ENCODE data around the gene KCNE3. TPM values are rescaled to one million over a fixed set of nuclear protein-coding genes. Genes with fewer than 3 reads are reported as not detected.

The KCNE3 gene
- total RNA-seq, 2 experiments from 2014 or later, result 0.19 to 0.23 TPM

DNA sequence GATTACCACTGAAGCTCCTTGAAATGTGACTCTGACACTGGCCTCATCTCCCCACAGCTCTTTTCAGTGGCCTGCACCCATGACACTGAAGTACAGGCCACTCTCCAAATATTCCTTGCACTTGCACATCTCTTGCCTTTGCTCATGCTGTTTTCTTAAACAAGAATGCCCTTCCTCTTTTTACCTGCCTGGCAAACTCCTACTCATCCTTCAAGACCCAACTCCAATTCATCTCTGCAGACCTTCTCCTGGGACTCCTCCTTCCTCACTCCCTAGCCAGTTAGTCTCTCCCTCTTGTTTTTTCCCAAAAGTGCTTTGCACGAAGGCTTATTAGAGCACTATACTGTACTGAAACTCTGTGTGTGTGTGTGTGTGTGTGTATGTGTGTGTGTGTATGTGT lies 2.6 kb downstream of the KCNE3 start:
- DNase-seq (no peak), ATAC-seq (ENCODE audit: low read depth) (no peak)
- Mint-ChIP-seq H3K36me3 (no peaks in the 10 kb centered on the region), H3K9me3 (no peaks in the 10 kb centered on the region), H3K27me3 (peaks cover 36% of the 10 kb centered on the region), H3K4me3 (no peak overlapping the region), H3K27ac (no peak overlapping the region), H3K4me1 (no peaks in the 10 kb centered on the region)
- POLR2A ChIA-PET, result no interaction called here

DNA sequence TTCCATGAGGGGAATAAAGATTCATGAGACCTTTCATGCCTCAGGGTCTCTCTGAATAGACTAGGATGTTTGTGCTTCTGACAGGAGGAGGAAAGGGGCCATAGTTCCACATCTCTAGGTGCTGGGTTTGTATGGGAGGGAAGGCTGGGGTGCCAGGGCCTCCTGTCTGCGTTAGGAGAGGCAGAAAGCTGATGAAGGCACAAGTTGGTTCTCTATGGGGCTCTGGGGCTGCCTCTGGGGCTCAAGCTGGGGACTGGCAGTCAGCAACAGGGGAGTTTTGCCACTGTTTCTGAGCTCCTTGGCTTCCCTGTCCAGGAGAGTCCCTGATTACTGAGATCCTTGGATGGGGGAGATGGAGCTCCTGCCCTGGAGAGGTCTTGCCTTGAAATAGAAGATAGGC lies 4.1 kb downstream of the KCNE3 start:
- Mint-ChIP-seq H3K36me3 (no peaks in the 10 kb centered on the region), H3K9me3 (no peaks in the 10 kb centered on the region)

DNA sequence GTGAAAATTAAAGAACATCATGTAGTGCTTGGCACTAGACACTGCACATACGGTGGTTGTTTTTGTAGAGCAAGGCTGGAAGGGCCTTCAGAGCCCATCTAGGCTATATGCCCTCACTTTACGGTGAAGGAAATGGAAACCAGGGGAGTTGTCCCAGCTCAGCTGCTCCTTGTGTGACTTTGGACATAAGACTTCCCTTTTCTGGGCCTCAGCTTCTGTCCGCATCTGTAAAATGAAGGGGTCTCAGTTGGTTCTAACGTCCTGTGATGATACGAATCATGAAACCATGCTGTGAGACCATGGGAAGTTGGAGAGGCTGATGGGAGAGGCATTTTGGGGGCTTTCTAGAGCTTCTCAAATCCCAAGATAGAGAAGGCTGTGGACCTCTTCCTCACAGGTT lies 4.7 kb downstream of the KCNE3 start:
- Mint-ChIP-seq H3K27me3 (peaks cover 24% of the 10 kb centered on the region), H3K9me3 (no peaks in the 10 kb centered on the region), H3K27ac (no peak overlapping the region), H3K4me3 (no peak overlapping the region), H3K4me1 (no peaks in the 10 kb centered on the region), H3K36me3 (no peaks in the 10 kb centered on the region)
- POLR2A ChIA-PET, result no interaction called here
- no peak for ATAC-seq (ENCODE audit: low read depth)
- DNase-seq, result no peak

More for the DNA sequence above, 4.1 kb downstream of the KCNE3 start:
- DNase-seq (no peak), ATAC-seq (ENCODE audit: low read depth) (no peak)
- POLR2A ChIA-PET, result no interaction called here
- Mint-ChIP-seq H3K4me1 (no peaks in the 10 kb centered on the region), H3K27me3 (peaks cover 30% of the 10 kb centered on the region), H3K4me3 (no peak overlapping the region), H3K27ac (no peak overlapping the region)

DNA sequence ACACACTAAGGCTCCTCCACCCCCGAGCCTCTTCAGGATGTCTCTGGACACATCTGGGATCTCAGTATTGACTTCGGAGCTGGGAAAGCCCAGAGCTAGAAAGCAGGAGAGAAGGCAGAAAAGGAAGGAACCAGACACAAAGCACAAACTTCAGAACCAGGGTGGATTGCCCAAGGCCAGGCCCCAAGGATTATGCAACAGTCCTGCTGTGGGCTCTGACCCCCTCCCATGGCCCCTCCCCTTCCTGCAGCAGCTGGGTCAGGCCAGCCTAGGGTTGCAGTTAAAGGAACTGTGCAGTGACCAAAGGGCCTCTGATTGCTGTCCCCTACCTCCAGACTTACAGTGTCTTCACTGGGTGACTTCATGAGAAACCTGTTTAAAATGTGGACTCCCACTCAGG lies 5.3 kb downstream of the KCNE3 start:
- ATAC-seq (ENCODE audit: low read depth) (no peak), DNase-seq (no peak)
- H3K27ac Mint-ChIP-seq, result no peak overlapping the region
- no peaks in the 10 kb centered on the region for H3K36me3 Mint-ChIP-seq
- POLR2A ChIA-PET, result no interaction called here
- no peaks in the 10 kb centered on the region for H3K9me3 Mint-ChIP-seq
- H3K27me3 Mint-ChIP-seq, result peaks cover 23% of the 10 kb centered on the region
- no peak overlapping the region for H3K4me3 Mint-ChIP-seq
- no peaks in the 10 kb centered on the region for H3K4me1 Mint-ChIP-seq

GRCh38 chr11:74460481-74461154 lies 6.7 kb downstream of the KCNE3 start:
- ATAC-seq (ENCODE audit: low read depth) (no peak), DNase-seq (no peak)
- H3K9me3 Mint-ChIP-seq, result no peaks in the 10 kb centered on the region
- no peaks in the 10 kb centered on the region for H3K36me3 Mint-ChIP-seq
- peaks cover 11% of the 10 kb centered on the region for H3K27me3 Mint-ChIP-seq
- H3K27ac Mint-ChIP-seq, result no peak overlapping the region
- no peaks in the 10 kb centered on the region for H3K4me1 Mint-ChIP-seq
- H3K4me3 Mint-ChIP-seq, result no peak overlapping the region
- POLR2A ChIA-PET, result no interaction called here

GRCh38 chr11:74460065-74460464 lies 7.3 kb downstream of the KCNE3 start:
- Mint-ChIP-seq H3K36me3 (no peaks in the 10 kb centered on the region), H3K4me1 (no peaks in the 10 kb centered on the region), H3K9me3 (no peaks in the 10 kb centered on the region), H3K4me3 (no peak overlapping the region), H3K27ac (no peak overlapping the region), H3K27me3 (peaks cover 11% of the 10 kb centered on the region)
- DNase-seq (no peak), ATAC-seq (ENCODE audit: low read depth) (no peak)
- POLR2A ChIA-PET, result no interaction called here

- no peaks in the 10 kb centered on the region for H3K36me3 Mint-ChIP-seq
- no peak for DNase-seq
- no peaks in the 10 kb centered on the region for H3K9me3 Mint-ChIP-seq
- H3K4me3 Mint-ChIP-seq, result no peak overlapping the region
- POLR2A ChIA-PET, result no interaction called here
- peaks cover 8% of the 10 kb centered on the region for H3K27me3 Mint-ChIP-seq
- no peak for ATAC-seq (ENCODE audit: low read depth)
- H3K4me1 Mint-ChIP-seq, result no peaks in the 10 kb centered on the region
- H3K27ac Mint-ChIP-seq, result no peak overlapping the region
Observed at GRCh38 chr11:74459584-74459983, 7.8 kb downstream of the KCNE3 start.

DNA sequence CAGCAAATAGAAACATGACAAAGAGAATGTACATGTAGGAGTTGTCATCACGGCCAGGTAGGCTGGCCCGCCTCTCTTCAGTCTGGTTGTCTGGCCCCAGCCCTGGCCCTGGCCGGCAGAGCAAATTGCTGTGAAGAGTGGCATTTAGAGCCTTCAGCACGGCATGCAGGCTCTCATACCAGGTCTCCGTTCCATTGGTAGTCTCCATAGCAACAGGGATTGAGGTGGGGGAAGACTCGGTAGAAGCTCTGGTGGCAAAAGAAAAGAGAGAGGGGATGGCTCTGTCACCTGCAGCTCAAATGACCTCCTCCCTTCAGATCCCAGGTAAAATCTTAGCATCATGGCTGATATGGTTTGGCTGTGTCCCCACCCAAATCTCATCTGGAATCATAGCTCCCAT lies 10.0 kb downstream of the KCNE3 start:
- no peaks in the 10 kb centered on the region for H3K36me3 Mint-ChIP-seq
- H3K9me3 Mint-ChIP-seq, result no peaks in the 10 kb centered on the region
- DNase-seq, result no peak
- no peak overlapping the region for H3K4me3 Mint-ChIP-seq
- H3K27me3 Mint-ChIP-seq, result peaks cover 2% of the 10 kb centered on the region
- ATAC-seq (ENCODE audit: low read depth), result no peak
- H3K4me1 Mint-ChIP-seq, result peaks cover 1% of the 10 kb centered on the region
- H3K27ac Mint-ChIP-seq, result no peak overlapping the region
- POLR2A ChIA-PET, result no interaction called here

DNA sequence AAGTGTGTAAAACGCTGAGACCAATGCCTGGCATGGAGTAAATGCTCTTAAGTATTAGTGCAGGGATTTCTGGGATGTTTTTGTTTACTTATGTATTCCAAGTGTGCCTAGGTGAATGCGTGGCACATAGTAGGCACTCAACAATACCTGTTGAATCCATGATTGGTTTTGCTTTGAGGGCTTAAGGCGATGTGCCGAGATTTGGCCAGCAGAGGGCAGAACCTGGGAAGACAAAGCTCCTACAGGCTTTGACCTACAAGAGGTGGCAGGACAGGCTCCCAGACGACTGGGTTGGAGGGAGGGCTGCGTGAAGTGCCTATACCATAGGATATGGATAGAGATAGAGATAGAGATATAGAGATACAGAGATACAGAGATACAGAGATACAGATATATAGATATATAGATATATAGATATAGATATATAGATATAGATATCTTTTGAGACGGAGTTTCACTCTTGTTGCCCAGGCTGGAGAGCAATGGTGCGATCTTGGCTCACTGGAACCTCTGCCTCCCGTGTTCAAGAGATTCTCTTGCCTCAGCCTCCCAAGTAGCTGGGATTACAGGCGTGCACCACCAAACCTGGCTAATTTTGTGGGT lies 13.9 kb downstream of the KCNE3 start:
- peaks cover 2% of the 10 kb centered on the region for H3K27me3 Mint-ChIP-seq
- no peaks in the 10 kb centered on the region for H3K36me3 Mint-ChIP-seq
- ATAC-seq (ENCODE audit: low read depth) (peak; percentile 54), DNase-seq (peak; percentile 63)
- no peaks in the 10 kb centered on the region for H3K9me3 Mint-ChIP-seq
- POLR2A ChIA-PET, result no interaction called here
- H3K4me3 Mint-ChIP-seq, result no peak overlapping the region
- H3K27ac Mint-ChIP-seq, result no peak overlapping the region
- peaks cover 3% of the 10 kb centered on the region for H3K4me1 Mint-ChIP-seq

- H3K27ac Mint-ChIP-seq, result no peak overlapping the region
- peaks cover 2% of the 10 kb centered on the region for H3K27me3 Mint-ChIP-seq
- H3K36me3 Mint-ChIP-seq, result no peaks in the 10 kb centered on the region
- no peaks in the 10 kb centered on the region for H3K9me3 Mint-ChIP-seq
- peaks cover 3% of the 10 kb centered on the region for H3K4me1 Mint-ChIP-seq
- no peak overlapping the region for H3K4me3 Mint-ChIP-seq
- ATAC-seq (ENCODE audit: low read depth) (no peak), DNase-seq (no peak)
- POLR2A ChIA-PET, result no interaction called here
Observed at GRCh38 chr11:74452366-74452765, 15.0 kb downstream of the KCNE3 start.

- DNase-seq (no peak), ATAC-seq (ENCODE audit: low read depth) (no peak)
- no peak overlapping the region for H3K4me3 Mint-ChIP-seq
- no peak overlapping the region for H3K27ac Mint-ChIP-seq
- H3K36me3 Mint-ChIP-seq, result no peaks in the 10 kb centered on the region
- POLR2A ChIA-PET, result interaction anchor here (1.6 kb wide), 1 partner anchor 61 kb away, joined by 4 read pairs; no protein-coding TSS in a partner anchor
- peaks cover 3% of the 10 kb centered on the region for H3K4me1 Mint-ChIP-seq
- H3K27me3 Mint-ChIP-seq, result peaks cover 2% of the 10 kb centered on the region
- H3K9me3 Mint-ChIP-seq, result no peaks in the 10 kb centered on the region
Observed at GRCh38 chr11:74450318-74450717, 17.0 kb downstream of the KCNE3 start.

DNA sequence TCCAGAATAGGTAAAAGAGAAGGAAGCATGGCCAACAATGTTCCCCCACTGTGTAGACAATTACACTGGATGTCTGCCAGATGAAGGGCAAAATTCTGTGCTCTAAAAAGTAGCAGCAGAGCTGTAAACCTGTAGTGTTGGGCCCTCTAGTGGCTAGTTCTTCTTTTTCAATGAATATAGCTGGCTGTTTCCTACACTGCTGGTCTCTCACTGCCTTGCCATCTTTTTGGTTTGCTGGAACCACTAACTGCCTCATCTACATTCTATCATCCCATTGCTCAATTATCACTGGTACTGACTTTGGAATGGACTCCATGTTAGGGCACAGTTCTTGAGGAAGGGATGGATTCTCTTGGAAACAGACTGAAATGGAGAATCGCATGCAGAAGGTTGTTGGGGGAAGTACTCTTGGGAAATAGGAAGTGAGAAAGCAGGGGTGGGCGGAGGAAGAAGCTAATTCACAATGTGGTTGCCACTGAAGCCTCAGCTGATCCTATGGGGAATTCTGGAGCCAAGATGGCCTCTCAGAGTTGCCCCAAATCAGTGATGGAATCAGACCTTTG lies 17.9 kb downstream of the KCNE3 start:
- POLR2A ChIA-PET, result interaction anchor here (1.1 to 1.6 kb wide), 2 partner anchors 60 to 194 kb away, joined by 4 read pairs; no protein-coding TSS in a partner anchor
- Mint-ChIP-seq H3K4me3 (no peak overlapping the region), H3K27ac (no peak overlapping the region), H3K27me3 (peaks cover 2% of the 10 kb centered on the region), H3K36me3 (no peaks in the 10 kb centered on the region), H3K9me3 (no peaks in the 10 kb centered on the region), H3K4me1 (peaks cover 3% of the 10 kb centered on the region)
- no peak for DNase-seq
- peak; percentile 90 for ATAC-seq (ENCODE audit: low read depth)

DNA sequence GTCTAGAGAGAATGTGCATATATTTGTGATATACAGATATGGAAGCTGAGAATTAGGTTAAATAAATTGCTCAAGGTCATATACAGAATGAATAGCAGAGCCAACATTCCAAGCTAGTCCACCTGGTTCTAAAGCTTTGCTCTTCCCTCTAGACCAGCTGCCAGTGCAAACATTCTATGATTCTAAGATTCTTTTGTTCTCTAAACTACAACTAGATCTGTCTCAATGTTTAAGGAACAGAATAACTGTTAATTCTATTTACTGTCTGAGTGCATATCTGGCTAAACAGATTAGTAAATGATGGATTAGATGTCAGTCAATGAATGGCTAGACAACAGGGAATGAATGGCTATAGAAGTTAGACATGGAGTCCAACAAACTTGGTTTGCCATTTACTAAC lies 19.6 kb downstream of the KCNE3 start:
- H3K36me3 Mint-ChIP-seq, result no peaks in the 10 kb centered on the region
- peaks cover 2% of the 10 kb centered on the region for H3K27me3 Mint-ChIP-seq

DNA sequence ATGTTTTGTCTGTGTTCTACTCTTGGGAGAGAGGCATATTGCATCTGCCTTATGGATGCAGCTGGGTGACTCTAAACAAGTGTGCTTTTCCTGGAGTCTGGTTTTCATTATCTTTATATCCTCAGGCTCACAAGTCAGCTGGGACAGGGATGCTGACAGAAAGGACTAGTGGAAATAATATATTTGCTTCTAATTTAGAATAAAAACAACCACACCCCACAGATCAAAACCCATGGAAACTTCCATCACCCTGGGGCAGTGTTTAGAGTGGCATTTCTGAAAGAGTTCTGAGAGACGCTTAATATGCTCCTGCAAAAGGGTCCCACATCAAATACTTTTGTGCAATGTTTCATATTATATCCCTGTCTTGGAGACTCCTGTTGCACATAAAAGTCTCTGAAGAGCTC lies 20.8 kb downstream of the KCNE3 start:
- H3K27me3 Mint-ChIP-seq, result peaks cover 5% of the 10 kb centered on the region
- no peak overlapping the region for H3K4me3 Mint-ChIP-seq
- POLR2A ChIA-PET, result no interaction called here
- no peaks in the 10 kb centered on the region for H3K36me3 Mint-ChIP-seq
- ATAC-seq (ENCODE audit: low read depth), result no peak
- DNase-seq, result no peak
- no peak overlapping the region for H3K27ac Mint-ChIP-seq
- H3K4me1 Mint-ChIP-seq, result peaks cover 2% of the 10 kb centered on the region
- H3K9me3 Mint-ChIP-seq, result no peaks in the 10 kb centered on the region

More for the DNA sequence above, 19.6 kb downstream of the KCNE3 start:
- H3K4me1 Mint-ChIP-seq, result peaks cover 2% of the 10 kb centered on the region
- no peak overlapping the region for H3K27ac Mint-ChIP-seq
- no peak overlapping the region for H3K4me3 Mint-ChIP-seq
- DNase-seq (no peak), ATAC-seq (ENCODE audit: low read depth) (no peak)
- POLR2A ChIA-PET, result no interaction called here
- no peaks in the 10 kb centered on the region for H3K9me3 Mint-ChIP-seq
